DMS153 treated with DMSO at 0.1 percent for 48 hours (cell line): ENCODE measurements around the gene TDO2.

Experiments
- DNase-seq: peaks from one replicate; lab custom pipeline; 2025; ENCODE audit not compliant: unreplicated experiment; lab: John Stamatoyannopoulos, UW

TDO2 gene

DNA sequence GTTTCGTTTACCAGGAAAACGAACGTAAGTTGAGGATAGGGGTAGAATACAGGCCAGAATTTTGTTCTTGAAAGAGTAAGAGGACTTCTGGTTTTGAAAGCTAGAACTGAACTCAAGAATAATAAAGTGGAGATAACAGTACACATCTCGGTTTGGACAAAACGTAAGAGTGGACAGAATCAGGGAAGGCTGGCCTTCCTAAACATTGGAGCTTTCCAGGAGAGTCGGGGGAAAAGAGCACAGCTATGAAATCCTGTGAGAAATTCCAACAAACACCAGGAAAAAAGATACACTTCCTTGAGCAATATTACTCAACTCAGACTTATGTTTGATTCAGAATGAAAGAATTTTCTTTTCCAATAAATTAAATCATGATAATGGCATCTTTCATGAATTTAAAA is 49.0 kb downstream of the TDO2 start:
- no peak for DNase-seq

DNA sequence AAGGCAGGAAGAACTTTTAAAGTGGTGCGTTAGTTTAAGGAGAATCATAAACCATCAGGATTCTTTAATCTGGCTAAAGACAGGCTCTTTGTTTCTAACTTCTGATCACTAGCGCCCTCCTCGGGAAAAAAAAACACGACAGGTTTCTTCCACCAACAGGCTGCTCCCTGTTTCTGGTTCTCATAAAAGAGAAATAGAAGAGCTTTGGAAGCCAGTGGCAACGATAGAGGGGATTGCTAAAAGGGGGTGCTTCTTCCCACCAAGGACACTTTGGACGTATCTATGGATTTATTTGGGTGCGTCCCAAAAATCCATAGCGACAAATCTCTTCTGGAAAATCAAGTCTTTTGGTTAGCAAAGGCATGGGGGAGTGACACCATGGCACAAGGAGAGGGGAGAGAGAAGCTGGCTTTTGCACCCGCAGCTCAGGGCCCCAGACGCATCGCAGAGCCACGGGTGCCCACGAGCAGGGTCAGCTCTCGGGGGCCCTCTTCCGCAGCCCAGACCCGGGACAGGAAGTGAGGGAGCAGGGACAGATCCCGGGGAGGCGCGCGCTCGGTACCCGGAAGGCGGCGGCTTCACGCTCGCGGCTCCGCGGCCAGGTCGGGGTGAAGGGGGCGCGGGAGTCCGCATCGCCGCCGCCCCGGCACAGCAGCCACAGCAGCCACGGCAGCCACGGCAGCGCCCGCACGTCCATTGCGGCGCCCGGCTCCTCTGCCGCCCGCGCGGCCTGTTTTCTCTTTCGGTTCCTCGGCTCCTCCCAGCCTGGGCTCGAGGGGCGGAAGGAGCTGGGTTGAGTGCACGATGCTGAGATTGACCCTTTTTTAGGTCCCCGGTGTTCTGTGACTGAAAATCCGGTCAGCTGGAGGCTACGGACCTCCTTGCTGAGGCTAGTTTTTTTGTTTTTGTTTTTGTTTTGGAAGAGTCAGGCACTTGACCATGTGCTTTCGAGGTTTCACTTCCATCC is 49.9 kb downstream of the TDO2 start, which contains the start of gene CTSO:
CTSO (minus strand) TSS at position 716 of the 967 bp plus-strand sequence; CDS start at position 697, 19 bp downstream.
- DNase-seq, result peak; percentile 74

DNA sequence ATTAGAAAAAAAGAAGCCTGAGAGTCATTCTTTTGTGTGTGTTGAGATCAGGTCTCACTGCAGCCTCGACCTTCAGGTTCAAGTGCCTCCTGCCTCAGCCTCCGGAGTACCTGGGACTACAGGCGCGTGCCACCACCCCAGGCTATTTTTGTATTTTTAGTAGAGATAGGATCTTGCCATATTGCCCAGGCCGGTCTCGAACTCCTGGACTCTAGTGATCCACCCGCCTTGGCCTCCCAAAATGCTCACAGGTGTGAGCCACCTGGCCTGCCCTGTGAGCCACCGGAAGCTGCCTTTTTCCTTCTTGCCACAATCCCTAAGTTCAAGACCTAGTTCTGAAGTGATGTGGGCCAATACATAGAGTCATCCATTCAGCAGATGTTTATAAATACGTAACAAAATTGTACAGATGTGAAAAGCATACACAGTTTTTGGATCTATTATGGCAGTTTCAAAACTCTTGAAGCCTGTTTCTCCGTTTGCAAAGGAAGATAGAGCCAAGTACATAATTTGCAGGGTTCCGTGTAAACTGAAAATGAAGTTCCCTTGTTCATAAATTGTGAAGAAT is 50.7 kb downstream of the TDO2 start:
- no peak for DNase-seq

DNA sequence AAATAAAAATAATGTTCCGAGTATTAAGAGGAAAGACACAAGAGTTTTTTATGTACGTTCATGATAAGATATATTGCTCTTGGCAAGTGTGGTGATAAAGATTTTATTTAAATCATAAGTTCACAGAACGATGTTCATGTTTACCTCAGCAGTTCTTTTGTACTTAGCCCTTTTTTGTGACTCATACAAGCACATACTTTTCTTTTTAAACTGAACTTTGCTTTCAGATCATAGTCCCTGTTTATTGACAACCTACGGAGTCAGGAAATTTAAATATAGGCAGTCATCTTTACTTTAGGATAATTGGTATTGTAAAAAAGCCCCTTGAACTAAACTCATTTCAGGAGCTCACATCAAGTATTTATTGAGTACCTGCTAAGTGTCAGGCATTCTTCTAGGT is 51.4 kb downstream of the TDO2 start:
- DNase-seq, result no peak

DNA sequence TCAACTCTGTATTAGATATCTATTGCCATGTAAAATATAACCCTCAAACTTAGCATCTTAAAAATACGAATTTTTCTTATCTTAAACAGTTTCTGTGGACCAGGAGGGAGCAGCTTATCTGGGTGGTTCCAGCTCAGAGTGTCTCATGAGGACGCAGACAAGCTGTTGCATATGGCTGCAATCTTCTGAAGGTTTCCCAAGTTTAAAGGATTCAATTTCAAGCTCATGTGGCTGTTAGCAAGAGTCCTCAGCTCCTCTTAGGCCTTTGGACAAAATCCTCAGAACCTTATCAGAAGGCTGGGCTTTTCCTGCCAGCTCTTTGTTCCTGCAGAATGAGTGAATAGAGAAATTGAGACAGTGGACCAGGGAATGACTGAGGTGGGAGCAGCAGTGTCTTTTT is 53.0 kb downstream of the TDO2 start:
- no peak for DNase-seq

DNA sequence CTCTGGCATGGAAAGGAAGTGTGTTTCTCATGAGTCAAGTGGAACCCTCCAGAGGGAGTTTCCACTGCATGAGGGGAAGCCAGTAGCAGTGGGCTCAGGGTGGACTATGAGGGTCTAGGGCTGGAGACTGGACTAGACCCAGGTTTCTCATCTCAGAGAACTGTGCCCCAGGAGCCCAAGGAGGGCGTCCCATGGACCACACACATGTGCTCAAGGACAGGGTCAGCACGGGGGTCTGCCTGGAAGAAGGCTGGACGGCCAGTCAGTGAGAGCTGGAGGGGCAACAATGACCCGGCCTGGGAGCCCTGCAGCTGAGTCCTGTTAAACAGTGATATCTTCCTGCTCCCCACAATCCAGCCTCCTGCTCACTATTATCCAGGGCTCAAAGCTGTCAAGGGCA is 55.9 kb downstream of the TDO2 start:
- no peak for DNase-seq

DNA sequence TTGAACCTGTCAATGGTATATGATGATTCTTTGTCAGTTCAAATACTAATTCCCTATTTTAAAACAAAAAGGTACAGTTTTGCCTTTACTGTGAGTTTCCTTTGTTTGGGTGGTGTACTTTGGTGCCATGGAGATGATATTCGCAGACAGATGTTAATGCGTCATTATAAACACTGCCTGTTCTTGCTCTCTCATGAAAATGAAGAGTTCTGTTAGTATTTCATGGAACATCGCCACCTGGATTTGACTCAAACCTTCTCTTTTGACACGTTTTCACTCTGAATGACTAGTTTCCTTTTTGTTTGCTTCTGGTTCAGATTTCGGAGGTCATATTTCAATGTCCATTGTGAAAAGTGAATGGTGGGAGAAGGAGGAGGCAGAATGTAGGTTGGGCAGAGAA is 57.0 kb downstream of the TDO2 start:
- no peak for DNase-seq

DNA sequence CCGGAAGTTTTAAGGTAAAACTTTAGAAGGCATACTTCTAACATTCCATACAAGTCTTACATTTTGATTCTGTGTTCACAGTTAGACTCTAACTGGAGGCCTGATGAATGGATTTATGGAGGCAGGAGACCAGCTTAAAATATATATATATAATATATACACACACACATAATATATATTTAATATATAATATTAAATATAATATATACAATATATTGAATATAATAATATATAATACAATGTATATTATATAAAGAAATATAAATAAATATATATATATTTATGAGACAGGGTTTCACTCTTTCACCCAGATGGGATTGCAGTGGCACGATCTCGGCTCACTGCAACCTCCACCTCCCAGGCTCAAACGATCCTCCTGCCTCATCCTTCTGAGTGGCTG is 58.1 kb downstream of the TDO2 start:
- no peak for DNase-seq

DNA sequence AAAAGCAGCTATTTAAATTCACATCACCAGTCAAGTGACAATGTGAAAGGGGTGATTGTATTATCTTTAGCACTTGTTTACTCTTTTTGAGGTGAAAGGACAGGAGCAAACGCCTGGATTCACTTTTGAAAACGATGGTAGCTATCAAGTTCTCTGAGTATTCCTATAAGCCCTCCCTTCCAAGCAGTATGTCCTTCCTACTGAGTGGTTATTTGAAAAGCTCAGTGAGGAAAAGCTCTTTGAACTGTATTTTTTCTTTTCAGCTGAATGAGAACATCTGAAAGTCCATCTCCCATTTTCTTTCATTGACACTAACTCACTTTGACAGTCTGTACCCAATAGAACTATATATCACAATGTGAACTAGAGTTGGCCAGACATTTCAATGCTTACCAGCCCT is 59.3 kb downstream of the TDO2 start:
- no peak for DNase-seq

DNA sequence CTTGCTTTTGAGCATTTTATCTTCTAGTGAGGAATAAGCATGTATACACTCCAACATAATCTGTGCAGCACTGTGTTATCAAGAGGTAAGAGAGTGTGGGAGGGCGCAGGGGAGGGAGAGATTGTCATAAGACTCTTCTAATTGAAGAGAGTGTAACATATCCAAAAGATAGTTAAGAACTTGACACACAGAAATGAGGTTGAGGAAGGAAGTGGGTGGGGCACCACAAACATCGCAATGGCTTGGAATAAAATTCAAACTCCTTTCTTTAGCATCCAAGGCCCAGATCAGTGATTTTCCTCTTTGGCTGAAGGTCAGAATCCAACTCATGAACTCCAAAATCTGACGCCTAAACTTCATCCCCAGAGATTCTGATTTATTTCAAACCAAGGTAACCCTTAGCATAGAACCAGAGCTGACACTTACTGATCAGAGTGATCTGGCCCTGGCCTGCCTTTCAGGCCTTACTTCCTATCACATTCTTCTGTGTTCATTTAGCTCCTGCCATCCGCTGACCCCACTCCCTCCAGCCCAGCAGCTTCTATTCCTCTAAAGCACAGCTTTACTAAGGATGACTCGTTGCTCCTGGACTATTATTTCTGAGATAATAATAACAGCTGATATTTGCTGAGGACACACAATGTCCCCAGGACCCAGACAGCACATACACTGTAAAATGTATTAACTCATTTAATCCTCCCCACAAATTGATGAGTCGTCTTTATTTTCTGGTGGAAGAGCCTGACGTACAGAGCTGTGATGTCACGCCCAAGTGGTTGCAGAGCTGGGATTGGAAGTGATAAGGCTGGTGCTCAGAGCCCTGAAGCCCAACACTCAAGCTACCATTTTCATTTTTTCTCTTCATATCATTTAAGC is 60.8 kb downstream of the TDO2 start:
- DNase-seq, result no peak

DNA sequence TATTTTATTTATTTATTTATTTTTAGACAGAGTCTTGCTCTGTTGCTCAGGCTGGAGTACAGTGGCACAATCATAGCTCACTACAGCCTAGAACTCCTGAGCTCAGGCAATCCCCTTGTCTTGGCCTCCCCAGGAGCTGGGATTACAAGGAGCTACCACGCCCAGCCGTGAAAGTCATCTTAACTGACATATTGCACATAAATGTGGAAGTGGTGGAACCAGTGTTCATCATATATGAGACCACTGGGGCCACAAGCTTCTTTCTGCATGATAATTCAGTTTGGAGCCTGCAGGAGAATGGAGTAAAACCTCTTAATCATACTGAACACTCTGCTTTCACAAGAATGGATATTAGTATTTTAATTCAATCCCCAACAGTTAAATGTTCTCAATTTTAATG is 62.7 kb downstream of the TDO2 start:
- no peak for DNase-seq

DNA sequence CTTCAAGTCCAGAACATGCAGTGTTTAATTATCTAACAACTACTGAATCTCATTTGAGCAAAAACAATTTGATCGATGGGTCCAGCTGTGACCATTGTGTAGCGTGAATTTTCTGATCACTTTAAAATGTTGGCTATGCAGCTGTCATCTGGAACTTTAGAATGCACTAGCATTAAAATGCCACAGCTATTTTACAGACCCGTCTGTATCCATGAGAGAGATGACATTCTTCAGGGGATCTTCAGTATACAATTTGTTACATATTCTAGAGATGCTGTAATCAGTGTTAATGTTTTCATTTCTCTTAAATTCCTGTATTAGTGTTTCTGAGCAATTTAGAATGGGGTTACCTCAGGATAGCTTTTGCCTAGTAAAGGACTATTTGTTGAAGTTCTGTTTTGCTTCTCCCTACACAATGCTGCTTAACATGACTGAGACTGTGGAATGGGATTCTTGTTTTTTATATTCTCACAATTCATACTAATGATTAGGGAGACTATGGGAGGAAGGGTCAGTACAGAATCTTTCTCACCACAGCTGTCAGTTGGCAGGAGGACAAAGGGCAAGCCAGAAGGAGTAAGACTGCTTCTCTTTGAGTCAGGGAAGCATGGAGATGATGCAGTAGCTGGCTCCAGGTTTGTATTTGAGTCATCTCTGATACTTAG is 63.4 kb downstream of the TDO2 start:
- no peak for DNase-seq
